ENCODE data around the gene ATG9B. TPM values are rescaled to one million over a fixed set of nuclear protein-coding genes. Genes with fewer than 3 reads are reported as not detected.

The ATG9B gene, protein sequence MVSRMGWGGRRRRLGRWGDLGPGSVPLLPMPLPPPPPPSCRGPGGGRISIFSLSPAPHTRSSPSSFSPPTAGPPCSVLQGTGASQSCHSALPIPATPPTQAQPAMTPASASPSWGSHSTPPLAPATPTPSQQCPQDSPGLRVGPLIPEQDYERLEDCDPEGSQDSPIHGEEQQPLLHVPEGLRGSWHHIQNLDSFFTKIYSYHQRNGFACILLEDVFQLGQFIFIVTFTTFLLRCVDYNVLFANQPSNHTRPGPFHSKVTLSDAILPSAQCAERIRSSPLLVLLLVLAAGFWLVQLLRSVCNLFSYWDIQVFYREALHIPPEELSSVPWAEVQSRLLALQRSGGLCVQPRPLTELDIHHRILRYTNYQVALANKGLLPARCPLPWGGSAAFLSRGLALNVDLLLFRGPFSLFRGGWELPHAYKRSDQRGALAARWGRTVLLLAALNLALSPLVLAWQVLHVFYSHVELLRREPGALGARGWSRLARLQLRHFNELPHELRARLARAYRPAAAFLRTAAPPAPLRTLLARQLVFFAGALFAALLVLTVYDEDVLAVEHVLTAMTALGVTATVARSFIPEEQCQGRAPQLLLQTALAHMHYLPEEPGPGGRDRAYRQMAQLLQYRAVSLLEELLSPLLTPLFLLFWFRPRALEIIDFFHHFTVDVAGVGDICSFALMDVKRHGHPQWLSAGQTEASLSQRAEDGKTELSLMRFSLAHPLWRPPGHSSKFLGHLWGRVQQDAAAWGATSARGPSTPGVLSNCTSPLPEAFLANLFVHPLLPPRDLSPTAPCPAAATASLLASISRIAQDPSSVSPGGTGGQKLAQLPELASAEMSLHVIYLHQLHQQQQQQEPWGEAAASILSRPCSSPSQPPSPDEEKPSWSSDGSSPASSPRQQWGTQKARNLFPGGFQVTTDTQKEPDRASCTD
- total RNA-seq, result 0.38 TPM
- long read RNA-seq, partial matches to known transcripts, result 2 of 8 reads
- long read RNA-seq, other reads (novel, unspliced or antisense), result 5 of 8 reads

DNA sequence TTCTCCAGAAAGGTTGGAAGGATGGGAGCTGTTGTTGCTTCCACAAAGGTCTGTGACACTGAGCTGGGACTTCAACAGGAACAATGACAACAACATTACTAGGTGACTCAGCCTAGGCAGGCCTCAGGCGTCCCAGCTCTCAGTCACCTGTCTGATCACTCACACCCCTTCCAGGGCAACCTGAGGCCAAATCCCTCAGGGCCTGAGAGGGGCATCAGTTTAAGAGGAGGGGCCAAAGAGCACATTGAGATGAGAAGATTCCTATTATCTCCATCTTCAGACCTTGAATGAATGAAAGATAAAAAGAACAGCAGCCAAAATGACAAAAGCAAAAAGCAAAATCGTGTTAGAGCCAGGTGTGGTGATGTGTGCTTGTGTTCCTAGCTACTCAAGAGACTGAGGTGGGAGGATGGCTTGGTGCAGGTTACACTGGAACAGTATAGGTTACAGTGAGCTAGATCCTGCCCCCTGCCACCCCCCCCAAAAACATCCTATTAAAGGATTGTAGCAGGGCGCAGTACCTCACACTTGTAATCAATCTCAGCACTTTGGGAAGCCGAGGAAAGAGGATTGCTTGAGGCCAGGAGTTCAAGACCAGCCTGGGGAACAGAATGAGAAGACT lies at the start of gene ATG9B:
ATG9B (minus strand) TSS at position 60 of the 622 bp plus-strand sequence. CDS start 71 bp downstream, outside the sequence.
- ATAC-seq, result no peak
- no peak for TF ChIP-seq CTCF (IDR thresholded peaks at IDR 0.05)
- Histone ChIP-seq H3K4me3 (no peak within 1 kb of the TSS), H3K27ac (no peak within 1 kb of the TSS), H3K4me1 (peaks cover 16% of the 10 kb centered on the region), H3K9me3 (no peaks in the 10 kb centered on the region), H3K27me3 (ENCODE audit: low read depth) (peaks cover 3% of the 10 kb centered on the region), H3K36me3 (no peaks in the 10 kb centered on the region)
- DNase-seq, result no peak
- intact Hi-C loops (cut with DNase I), result no loop called here

- Histone ChIP-seq H3K36me3 (peaks cover 89% of the 10 kb centered on the region), H3K27ac (no peak overlapping the region), H3K4me3 (no peak overlapping the region), H3K9me3 (no peaks in the 10 kb centered on the region), H3K27me3 (ENCODE audit: low read depth) (no peaks in the 10 kb centered on the region), H3K4me1 (peaks cover 8% of the 10 kb centered on the region)
- no peak for ATAC-seq
- intact Hi-C loops (cut with DNase I), result no loop called here
- no peak for TF ChIP-seq CTCF (IDR thresholded peaks at IDR 0.05)
- no peak for DNase-seq
Measured at GRCh38 chr7:151073990-151074389, 49.7 kb upstream of the ATG9B start.

DNA sequence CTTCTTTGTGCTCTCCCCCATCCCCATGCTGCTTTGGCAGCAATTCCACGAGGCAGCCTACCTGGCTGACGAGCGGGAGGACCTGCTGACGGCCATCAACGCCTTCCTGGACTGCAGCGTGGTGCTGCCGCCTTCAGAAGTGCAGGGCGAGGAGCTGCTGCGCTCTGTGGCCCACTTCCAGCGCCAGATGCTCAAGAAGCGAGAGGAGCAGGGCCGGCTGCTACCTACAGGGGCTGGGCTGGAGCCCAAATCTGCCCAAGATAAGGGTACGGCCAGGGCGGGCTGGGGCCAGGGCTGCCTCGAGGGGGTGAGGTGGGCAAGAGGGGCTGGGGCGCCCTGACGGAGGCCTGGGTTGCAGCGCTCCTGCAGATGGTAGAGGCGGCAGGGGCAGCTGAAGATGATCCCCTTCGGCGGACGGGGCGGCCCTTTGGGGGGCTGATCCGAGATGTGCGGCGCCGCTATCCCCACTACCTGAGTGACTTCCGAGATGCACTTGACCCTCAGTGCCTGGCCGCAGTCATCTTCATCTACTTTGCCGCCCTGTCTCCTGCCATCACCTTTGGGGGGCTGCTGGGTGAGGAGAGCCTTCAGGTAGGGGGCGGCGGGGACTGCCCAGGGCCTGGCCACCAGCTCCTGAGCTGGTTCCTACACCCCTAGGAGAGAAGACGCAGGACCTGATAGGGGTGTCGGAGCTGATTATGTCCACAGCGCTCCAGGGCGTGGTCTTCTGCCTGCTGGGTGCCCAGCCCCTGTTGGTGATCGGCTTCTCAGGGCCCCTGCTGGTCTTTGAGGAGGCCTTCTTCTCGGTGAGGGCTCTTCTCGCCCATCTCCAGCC lies 47.0 kb upstream of the ATG9B start:
- H3K27ac ChIP-seq, result no peak overlapping the region
- H3K9me3 ChIP-seq, result no peaks in the 10 kb centered on the region
- peaks cover 100% of the 10 kb centered on the region for H3K36me3 ChIP-seq
- ATAC-seq, result no peak
- H3K4me1 ChIP-seq, result no peaks in the 10 kb centered on the region
- no peak for DNase-seq
- no peak for TF ChIP-seq CTCF (IDR thresholded peaks at IDR 0.05)
- no peaks in the 10 kb centered on the region for H3K27me3 ChIP-seq (ENCODE audit: low read depth)
- H3K4me3 ChIP-seq, result no peak overlapping the region
- intact Hi-C loops (cut with DNase I), result no loop called here

GRCh38 chr7:151070574-151070960 lies 46.3 kb upstream of the ATG9B start:
- peaks cover 100% of the 10 kb centered on the region for H3K36me3 ChIP-seq
- no peak overlapping the region for H3K27ac ChIP-seq
- no peak for TF ChIP-seq CTCF (IDR thresholded peaks at IDR 0.05)
- intact Hi-C loops (cut with DNase I), result no loop called here
- no peaks in the 10 kb centered on the region for H3K4me1 ChIP-seq
- ATAC-seq (no peak), DNase-seq (no peak)
- H3K9me3 ChIP-seq, result no peaks in the 10 kb centered on the region
- no peaks in the 10 kb centered on the region for H3K27me3 ChIP-seq (ENCODE audit: low read depth)
- no peak overlapping the region for H3K4me3 ChIP-seq

Measured in lower lobe of right lung (tissue), 2 donors.